HG03280 (cell line): ENCODE measurements around the gene KCTD14.
"Not testable (repeated sequence)": the region's sequence is repeated elsewhere in the genome, so short reads cannot be mapped to it uniquely, and the experiment has no call there.

Experiments used
- ATAC-seq: cut with Tn5 transposase; IDR thresholded peaks from one replicate; pipeline ENCODE4 v1.9.1; 2021; ENCODE audit warnings: mild to moderate bottlenecking, moderate library complexity; ENCODE audit not compliant: unreplicated experiment

Gene KCTD14

DNA sequence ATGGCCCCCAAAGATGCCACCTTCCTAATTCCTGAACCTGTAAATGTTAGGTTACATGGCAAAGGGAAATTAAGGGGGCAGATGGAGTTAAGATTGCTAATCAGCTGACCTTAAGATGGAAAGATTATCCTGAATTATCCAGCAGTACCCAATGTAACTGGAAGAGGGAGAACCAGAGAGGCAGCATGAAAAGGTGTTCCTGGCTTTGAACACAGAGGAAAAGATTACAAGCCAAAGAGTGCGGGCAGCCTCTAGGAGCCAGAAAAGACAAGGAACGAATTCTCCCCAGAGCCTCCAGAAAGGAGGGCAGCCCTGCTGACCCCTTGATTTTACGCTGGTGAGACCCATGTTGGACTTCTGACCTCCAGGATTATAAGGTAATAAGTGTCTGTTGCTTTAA lies 25.5 kb upstream of the KCTD14 start:
- no peak for ATAC-seq

DNA sequence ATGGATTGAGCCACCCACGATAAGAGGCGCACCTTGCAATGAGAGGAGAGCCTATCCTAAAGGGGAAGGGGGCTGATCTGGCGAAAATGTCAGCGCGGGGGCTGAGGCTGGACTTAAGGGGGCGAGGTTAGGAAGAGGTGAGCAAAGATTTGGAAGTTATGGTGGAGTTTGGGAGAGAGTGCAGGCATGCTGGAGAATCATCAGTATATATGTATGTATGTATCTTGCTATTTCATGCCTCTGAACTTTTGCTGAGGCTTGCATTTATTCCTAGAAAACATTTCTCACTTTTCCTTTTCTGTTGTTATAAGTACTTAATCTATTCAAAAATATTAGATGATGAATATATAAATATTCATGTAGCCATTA lies 23.4 kb upstream of the KCTD14 start:
- no peak for ATAC-seq

- ATAC-seq: peak; percentile 76
These were observed 22.9 kb upstream of the KCTD14 start for GRCh38 chr11:78045851-78046485.

DNA sequence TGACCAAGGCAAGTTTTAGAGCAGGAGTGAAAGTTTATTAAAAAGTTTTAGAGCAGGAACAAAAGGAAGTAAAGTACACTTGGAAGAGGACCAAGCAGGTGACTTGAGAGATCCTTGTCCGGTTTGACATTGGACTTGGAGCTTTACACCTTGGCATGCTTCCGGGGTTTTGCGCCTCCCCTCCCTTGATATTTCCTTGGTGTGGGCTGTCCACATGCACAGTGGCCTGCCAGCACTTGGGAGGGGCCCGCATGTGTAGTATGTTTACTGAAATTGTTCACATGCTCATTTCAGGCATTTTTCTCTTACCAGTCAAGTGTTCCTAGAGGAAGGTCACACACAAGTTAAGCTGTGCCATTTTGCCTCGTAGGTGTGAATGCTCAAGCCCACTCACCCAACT lies 21.6 kb upstream of the KCTD14 start:
- ATAC-seq: no peak

DNA sequence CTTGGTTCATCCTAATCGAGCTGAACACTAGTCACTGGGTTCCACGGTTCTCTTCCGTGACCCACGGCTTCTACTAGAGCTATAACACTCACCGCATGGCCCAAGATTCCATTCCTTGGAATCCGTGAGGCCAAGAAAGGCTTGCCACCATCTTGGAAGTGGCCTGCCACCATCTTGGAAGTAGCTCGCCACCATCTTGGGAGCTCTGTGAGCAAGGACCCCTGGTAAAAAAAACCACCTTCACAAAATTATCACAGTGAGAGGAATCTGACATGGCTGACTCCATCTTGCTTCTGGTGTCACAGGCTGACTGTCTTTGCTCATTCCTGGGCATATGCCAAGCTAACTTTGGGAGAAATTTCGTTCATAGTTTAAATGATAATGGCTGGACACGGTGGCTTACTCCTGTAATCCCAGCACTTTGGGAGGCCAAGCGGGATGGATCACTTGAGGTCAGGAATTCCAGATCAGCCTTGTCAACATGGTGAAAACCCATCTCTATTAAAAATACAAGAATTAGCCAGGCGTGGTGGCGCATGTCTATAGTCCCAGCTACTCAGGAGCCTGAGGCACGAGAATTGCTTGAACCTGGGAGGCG lies 18.9 kb upstream of the KCTD14 start:
- no peak for ATAC-seq

- ATAC-seq: not testable (repeated sequence)
These were observed 18.3 kb upstream of the KCTD14 start for GRCh38 chr11:78041380-78041719.

DNA sequence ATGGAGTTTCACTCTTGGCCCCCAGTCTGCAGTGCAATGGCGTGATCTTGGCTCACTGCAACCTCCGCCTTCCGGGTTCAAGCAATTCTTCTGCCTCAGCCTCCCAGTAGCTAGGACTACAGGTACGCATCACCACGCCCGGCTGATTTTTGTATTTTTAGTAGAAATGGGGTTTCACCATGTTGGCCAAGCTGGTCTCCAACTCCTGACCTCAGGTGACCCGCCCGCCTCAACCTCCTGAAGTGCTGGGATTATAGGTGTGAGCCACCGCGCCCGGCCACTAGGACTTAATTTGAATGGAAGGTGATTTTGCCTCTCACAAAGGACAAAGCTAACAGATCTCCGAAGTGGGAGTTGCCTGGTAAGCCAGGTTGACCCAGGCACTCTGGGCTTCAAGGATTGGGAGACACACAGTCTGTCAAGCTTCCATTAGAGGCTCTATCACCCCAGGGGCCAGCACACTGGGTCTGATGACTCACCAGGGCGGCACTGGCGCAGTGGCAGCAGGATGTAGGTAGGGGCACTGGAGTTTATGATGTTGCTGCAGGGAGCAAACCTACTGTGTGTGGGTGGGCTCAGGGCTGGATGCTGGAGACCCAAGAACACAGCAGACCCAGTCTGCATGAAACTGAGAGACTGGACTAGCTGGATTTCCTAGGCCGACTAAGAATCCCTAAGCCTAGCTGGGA lies 17.8 kb upstream of the KCTD14 start:
- ATAC-seq: no peak

GRCh38 chr11:78039919-78040671 lies 17.0 kb upstream of the KCTD14 start:
- no peak for ATAC-seq

DNA sequence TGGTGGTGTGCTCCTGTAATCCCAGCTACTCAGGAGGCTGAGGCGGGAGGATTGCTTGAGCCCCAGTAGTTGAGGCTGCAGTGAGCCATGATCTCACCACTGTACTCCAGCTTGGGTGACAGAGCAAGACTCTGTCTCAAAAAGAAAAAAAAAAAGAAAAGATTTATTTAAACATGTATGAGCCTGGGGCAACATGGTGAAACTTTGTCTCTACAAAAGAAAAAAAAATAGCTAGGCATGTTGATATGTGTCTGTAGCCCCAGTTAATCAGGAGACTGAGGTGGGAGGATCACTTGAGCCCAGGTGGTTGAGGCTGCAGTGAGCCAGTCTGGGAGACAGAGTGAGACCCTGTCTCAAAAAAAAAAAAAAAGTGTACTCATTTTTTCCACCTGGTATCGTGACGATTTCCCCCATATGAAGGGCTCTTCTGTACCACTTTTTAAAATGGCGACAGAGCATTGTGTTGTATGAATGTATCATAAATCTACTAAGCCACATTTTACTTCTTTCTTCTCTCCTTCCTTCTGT lies 16.4 kb upstream of the KCTD14 start:
- ATAC-seq: no peak

- ATAC-seq: no peak
These were observed 15.7 kb upstream of the KCTD14 start for GRCh38 chr11:78038697-78039313.

DNA sequence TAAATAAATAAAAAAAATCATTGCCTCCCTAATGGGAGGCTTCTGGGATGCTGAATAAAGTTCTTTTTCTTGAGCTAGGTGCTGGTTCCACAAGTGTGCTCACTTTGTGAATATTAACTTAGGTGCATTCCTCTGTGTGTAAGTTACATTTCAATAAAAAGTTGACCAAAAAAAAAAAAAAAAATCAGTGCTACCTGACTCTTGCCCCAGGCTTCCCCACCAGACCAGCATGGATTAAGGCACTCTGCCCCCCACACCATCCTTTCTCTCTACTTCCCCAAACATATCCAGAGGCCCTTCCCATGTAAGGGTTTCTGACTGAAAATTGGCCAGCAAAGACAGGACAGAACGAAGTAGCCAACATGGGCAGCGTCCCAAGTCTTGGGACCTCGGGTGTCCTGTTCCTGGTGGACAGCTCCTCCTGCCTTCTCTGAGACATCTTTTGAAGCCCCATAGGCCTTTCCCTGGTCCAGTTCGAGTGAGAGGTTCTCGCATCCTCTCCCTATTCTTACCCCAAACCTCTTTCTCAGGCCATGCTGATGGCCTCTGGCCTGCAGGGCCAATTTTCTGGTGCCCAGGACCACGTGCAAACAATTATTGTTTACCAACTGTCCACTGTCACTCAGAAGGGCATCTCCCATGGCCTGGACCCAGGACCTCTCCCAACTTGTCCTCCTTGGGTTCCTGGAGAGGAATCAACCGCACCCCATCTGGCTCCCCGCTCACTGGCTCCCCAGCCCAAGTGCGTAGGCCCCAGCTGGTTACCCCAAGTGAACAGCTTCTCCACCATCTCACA lies 14.9 kb upstream of the KCTD14 start:
- no peak for ATAC-seq

GRCh38 chr11:78037056-78037455 lies 14.0 kb upstream of the KCTD14 start:
- ATAC-seq: no peak

DNA sequence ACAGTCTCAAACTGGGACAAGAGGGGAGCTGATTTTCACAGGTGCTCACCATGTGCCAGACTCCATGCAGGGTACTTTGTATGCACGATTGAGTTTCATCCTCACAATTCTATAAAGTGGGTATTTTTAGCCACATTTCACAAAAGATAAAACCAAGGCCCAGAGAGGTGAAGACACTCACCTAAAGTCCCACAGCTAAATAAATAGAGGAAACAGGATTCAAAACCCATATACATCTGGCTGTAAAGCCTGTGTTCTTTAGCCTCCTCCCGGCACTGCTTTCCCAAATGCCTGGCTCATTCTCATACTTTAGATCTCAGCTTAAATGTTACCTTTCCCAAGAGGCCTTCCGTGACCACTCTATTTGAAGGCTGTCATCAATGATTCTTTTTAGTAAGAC lies 13.2 kb upstream of the KCTD14 start:
- ATAC-seq: no peak

DNA sequence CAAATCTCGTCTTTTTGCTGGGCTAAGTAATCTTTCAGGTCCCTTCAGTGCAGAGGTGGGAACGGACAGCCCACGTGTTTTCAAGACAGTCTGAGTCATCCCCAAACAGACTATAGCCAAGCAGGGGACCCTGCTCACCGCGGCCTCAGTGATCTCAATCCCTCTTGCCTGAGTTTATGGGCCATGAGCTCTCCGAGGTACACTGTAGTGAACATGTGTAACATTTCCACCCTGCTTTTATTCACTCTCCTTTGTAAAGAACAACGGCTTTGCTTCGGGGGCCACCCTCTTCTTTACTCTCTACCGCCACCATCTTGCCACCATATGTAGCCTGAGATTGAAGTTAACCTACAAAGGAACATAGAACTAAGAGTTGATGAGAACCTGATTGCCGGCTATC lies 11.5 kb upstream of the KCTD14 start:
- no peak for ATAC-seq

GRCh38 chr11:78033040-78033439 lies 10.0 kb upstream of the KCTD14 start:
- no peak for ATAC-seq

- no peak for ATAC-seq
These were observed 9.0 kb upstream of the KCTD14 start for GRCh38 chr11:78032090-78032489.

GRCh38 chr11:78031629-78032028 lies 8.6 kb upstream of the KCTD14 start:
- ATAC-seq: no peak

GRCh38 chr11:78030429-78031325 lies 7.6 kb upstream of the KCTD14 start:
- no peak for ATAC-seq

GRCh38 chr11:78028423-78028822 lies 5.3 kb upstream of the KCTD14 start:
- ATAC-seq: not testable (repeated sequence)
